C4-2B (cell line): ENCODE results near the gene TMPRSS11D.

Experiments
- H3K27ac ChIP-seq: fragments of 450-650 bp; 2 replicates; pipeline ENCODE4 v1.5.1; 2017
- CTCF ChIP-seq: fragments of 450-650 bp; conservative IDR thresholded peaks from 2 replicates; pipeline ENCODE4 v1.5.1; 2017; ENCODE audit warnings: mild to moderate bottlenecking
- ZFX ChIP-seq: fragments of 450-650 bp; IDR thresholded peaks from 2 replicates; pipeline ENCODE4 v1.6.1; 2017

TMPRSS11D gene

GRCh38 chr4:67883902-67884301 is at the start of gene TMPRSS11D:
TMPRSS11D (minus strand) TSS chr4:67884002; CDS start chr4:67883933, 69 bp downstream.
- no peak for TF ChIP-seq CTCF
- TF ChIP-seq ZFX = no peak
- no peak within 1 kb of the TSS for H3K27ac ChIP-seq

GRCh38 chr4:67933038-67933437 is 49.2 kb upstream of the TMPRSS11D start:
- no peak overlapping the region for H3K27ac ChIP-seq
- no peak for TF ChIP-seq CTCF
- TF ChIP-seq ZFX = no peak

GRCh38 chr4:67931256-67931655 is 47.5 kb upstream of the TMPRSS11D start:
- no peak for TF ChIP-seq ZFX
- TF ChIP-seq CTCF = no peak
- H3K27ac ChIP-seq = no peak overlapping the region

GRCh38 chr4:67929426-67929825 is 45.6 kb upstream of the TMPRSS11D start:
- TF ChIP-seq CTCF (no peak), ZFX (no peak)
- H3K27ac ChIP-seq = no peak overlapping the region

- no peak overlapping the region for H3K27ac ChIP-seq
- no peak for TF ChIP-seq ZFX
- no peak for TF ChIP-seq CTCF
Measured at GRCh38 chr4:67928546-67928945, 44.7 kb upstream of the TMPRSS11D start.

- no peak for TF ChIP-seq CTCF
- TF ChIP-seq ZFX = no peak
- no peak overlapping the region for H3K27ac ChIP-seq
Measured at GRCh38 chr4:67927251-67927650, 43.4 kb upstream of the TMPRSS11D start.

GRCh38 chr4:67926485-67926884 is 42.7 kb upstream of the TMPRSS11D start:
- TF ChIP-seq CTCF (no peak), ZFX (no peak)
- no peak overlapping the region for H3K27ac ChIP-seq
